B cell (primary cell): ENCODE results near the gene HS3ST2. TPM values are rescaled to one million over a fixed set of nuclear protein-coding genes. Genes with fewer than 3 reads are reported as not detected.

Experiments
- ATAC-seq: fragments of 200-7000 bp; cut with Tn5 transposase; one replicate; pipeline ENCODE4 v1.10.0; 2021; ENCODE audit warnings: low read depth, mild to moderate bottlenecking, moderate number of reproducible peaks, moderate library complexity
- CTCF ChIA-PET: fragments of 350-600 bp; sonication (Branson Sonifier 250); formaldehyde crosslinking; loops from one replicate; lab custom pipeline; 2021; ENCODE audit warnings: antibody characterized with exemption, inconsistent platforms; lab: Charles Lee
- POLR2A ChIA-PET: fragments of 350-600 bp; sonication (Branson Sonifier 250); formaldehyde crosslinking; loops from one replicate; lab custom pipeline; 2021; ENCODE audit warnings: antibody characterized with exemption; lab: Charles Lee
- DNase-seq: peaks from one replicate; pipeline ENCODE4 v3.0.0; 2013
- H2AFZ ChIP-seq: 2 replicates; pipeline ENCODE4 v1.6.1; 2012; ENCODE audit warnings: mild to moderate bottlenecking, low read depth, low read length; ENCODE audit not compliant: insufficient read depth, poor library complexity, severe bottlenecking
- H3K27ac ChIP-seq, 2 donors: 1 replicate in 1 of 2; 2 replicates in 1 of 2; pipeline ENCODE4 v1.5.1; 2012 to 2013; ENCODE audit warnings: low read length in 2 of 2, mild to moderate bottlenecking in 2 of 2, moderate library complexity in 1 of 2
- H3K27me3 ChIP-seq, 4 experiments: fragments of 200-600 bp in 1 of 4; sonication (generic) in 1 of 4; replicated peaks in 1 of 4; 1 replicate in 2 of 4; 2 replicates in 2 of 4; pipeline versions ENCODE4 v1.6.1 to v1.7.0; 2013 to 2016; ENCODE audit warnings: low read length in 3 of 4, mild to moderate bottlenecking in 2 of 4, mixed read lengths in 1 of 4, moderate library complexity in 1 of 4; ENCODE audit not compliant: insufficient read depth in 4 of 4, control insufficient read depth in 3 of 4; ENCODE audit errors: control extremely low read depth in 1 of 4
- H3K36me3 ChIP-seq, 2 experiments: replicated peaks in 1 of 2; 1 replicate in 1 of 2; 2 replicates in 1 of 2; pipeline versions ENCODE4 v1.6.1 to v1.7.1; 2013; ENCODE audit warnings: low read length in 1 of 2; ENCODE audit not compliant: insufficient read depth in 2 of 2, control insufficient read depth in 1 of 2; ENCODE audit errors: control extremely low read depth in 1 of 2, extremely low read depth in 1 of 2
- H3K4me1 ChIP-seq, 2 donors: fragments of 200-600 bp in 1 of 2; sonication (generic) in 1 of 2; 1 replicate in 1 of 2; 2 replicates in 1 of 2; pipeline versions ENCODE4 v1.5.1 to v1.6.1; 2013 to 2017; ENCODE audit warnings: low read length in 2 of 2; ENCODE audit not compliant: control insufficient read depth in 2 of 2, insufficient read depth in 2 of 2
- H3K4me2 ChIP-seq: replicated peaks from 2 replicates; pipeline ENCODE3; 2012; ENCODE audit warnings: mild to moderate bottlenecking, low read depth, low read length; ENCODE audit not compliant: poor library complexity, severe bottlenecking
- H3K4me3 ChIP-seq, 5 experiments: fragments of 200-600 bp in 1 of 5; sonication (generic) in 1 of 5; 1 replicate in 3 of 5; 2 replicates in 2 of 5; pipeline versions ENCODE4 v1.5.1 to v1.7.0; 2011 to 2016; ENCODE audit warnings: low read length in 4 of 5, mild to moderate bottlenecking in 4 of 5, low read depth in 2 of 5, control low read depth in 1 of 5, moderate library complexity in 1 of 5; ENCODE audit not compliant: insufficient read depth in 1 of 5; ENCODE audit errors: control extremely low read depth in 1 of 5, extremely low read depth in 1 of 5
- H3K79me2 ChIP-seq: fragments of 200-600 bp; sonication (generic); one replicate; pipeline ENCODE4 v1.6.0; 2016; ENCODE audit warnings: low read length; ENCODE audit not compliant: control insufficient read depth, insufficient read depth
- H3K9ac ChIP-seq: fragments of 200-600 bp; sonication (generic); 2 replicates; pipeline ENCODE4 v1.6.1; 2017; ENCODE audit warnings: mild to moderate bottlenecking, low read length, moderate library complexity
- H3K9me3 ChIP-seq, 3 donors: one replicate each; pipeline versions ENCODE4 v1.6.1 to v1.7.1; 2013; ENCODE audit warnings: low read length in 2 of 3; ENCODE audit not compliant: control insufficient read depth in 2 of 3, insufficient read depth in 1 of 3; ENCODE audit errors: control extremely low read depth in 1 of 3
- H4K20me1 ChIP-seq: 2 replicates; pipeline ENCODE4 v1.6.0; 2012; ENCODE audit warnings: mild to moderate bottlenecking, low read length; ENCODE audit not compliant: insufficient read depth, control insufficient read depth, poor library complexity, severe bottlenecking
- H3K27ac Mint-ChIP-seq: one replicate; pipeline ENCODE4 v1.8.0; 2021; ENCODE audit warnings: mixed read lengths
- H3K27me3 Mint-ChIP-seq: one replicate; pipeline ENCODE4 v1.8.0; 2021; ENCODE audit warnings: mixed read lengths
- H3K4me1 Mint-ChIP-seq: one replicate; pipeline ENCODE4 v1.8.0; 2021; ENCODE audit warnings: mixed read lengths
- H3K4me3 Mint-ChIP-seq: one replicate; pipeline ENCODE4 v1.8.0; 2021; ENCODE audit warnings: mixed read lengths
- H3K9me3 Mint-ChIP-seq: one replicate; pipeline ENCODE4 v1.8.0; 2022; ENCODE audit warnings: mixed read lengths; ENCODE audit not compliant: insufficient read depth
- CTCF ChIP-seq: fragments of 200-600 bp; IDR thresholded peaks from one replicate; pipeline ENCODE4 v1.8.0; 2022; ENCODE audit warnings: antibody characterized with exemption, mild to moderate bottlenecking
- EZH2 ChIP-seq: IDR thresholded peaks from 2 replicates; pipeline ENCODE4 v1.6.1; 2012; ENCODE audit warnings: borderline replicate concordance, low read depth, mild to moderate bottlenecking, moderate library complexity, low read length; ENCODE audit not compliant: insufficient read depth, poor library complexity, severe bottlenecking
- WGBS: methylation state at CpG from one replicate; pipeline ENCODE4 v1.1.5; 2013; ENCODE audit warnings: missing lambda C conversion rate; ENCODE audit not compliant: insufficient coverage; 5-methylcytosine and 5-hydroxymethylcytosine counted together
- intact Hi-C: fragments of 100-400 bp; cut with micrococcal nuclease; formaldehyde crosslinking; loops from one replicate; pipeline ENCODE4 v1.10.0; 2022
- polyA plus RNA-seq: library from polyadenylated mRNA; depleted of rRNA; stranded (reverse); fragments of >200 nt; gene quantifications from 2 replicates; pipeline ENCODE4 v1.2.3, GENCODE V29; 2012
- total RNA-seq, 2 donors: library from RNA; stranded (reverse); fragments of 120-200 nt in 1 of 2; gene quantifications; 1 replicate in 1 of 2; 2 replicates in 1 of 2; pipeline versions ENCODE4 v1.2.3 to v1.2.4, GENCODE V29; 2013 to 2022

The HS3ST2 gene
- total and polyA plus RNA-seq, 2 donors (not counting 1 experiment from before 2014, with no cell fraction given) = not detected

- no peak overlapping the region for H3K4me3 Mint-ChIP-seq
- CTCF ChIA-PET = no interaction called here
- H3K9ac ChIP-seq = no peak overlapping the region
Observed at GRCh38 chr16:22961206-22961605, 147.2 kb downstream of the HS3ST2 start.

DNA sequence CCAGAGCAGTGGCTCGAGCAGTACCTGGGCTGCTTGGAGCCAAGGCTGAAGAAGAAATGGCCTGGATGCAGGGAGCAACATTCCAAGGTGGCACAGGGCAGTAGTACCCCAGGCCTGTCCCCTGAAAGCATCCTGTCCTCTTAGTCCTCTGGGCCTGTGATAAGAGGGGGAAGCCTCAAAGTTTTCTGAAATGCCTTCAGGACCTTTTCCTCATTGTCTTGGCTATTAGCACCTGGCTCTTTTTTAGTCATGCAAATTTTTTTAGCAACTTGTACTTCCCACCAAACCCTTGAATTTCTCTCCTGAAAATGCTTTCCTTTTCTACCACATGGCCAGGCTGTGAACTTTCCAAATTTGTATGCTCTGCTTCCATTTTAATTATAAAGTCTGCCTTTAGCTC is 148.9 kb downstream of the HS3ST2 start:
- no peak overlapping the region for H3K27ac ChIP-seq
- no peaks in the 10 kb centered on the region for H3K9me3 ChIP-seq
- peaks cover 59% of the 10 kb centered on the region for H3K27me3 Mint-ChIP-seq
- H3K79me2 ChIP-seq = no peaks in the 10 kb centered on the region
- H3K9ac ChIP-seq = no peak overlapping the region
- no peak overlapping the region for H3K4me2 ChIP-seq
- H4K20me1 ChIP-seq = no peaks in the 10 kb centered on the region
- no peaks in the 10 kb centered on the region for H3K4me1 ChIP-seq
- no peak overlapping the region for H2AFZ ChIP-seq
- H3K9me3 Mint-ChIP-seq = peaks cover 8% of the 10 kb centered on the region
- no peak for DNase-seq
- ChIA-PET POLR2A (no interaction called here), CTCF (no interaction called here)
- no peak overlapping the region for H3K4me3 Mint-ChIP-seq
- WGBS = 18% methylated on average over 1 of the region's 1 CpG
- H3K4me1 Mint-ChIP-seq = no peaks in the 10 kb centered on the region
- intact Hi-C loops = no loop called here
- TF ChIP-seq EZH2 (no peak), CTCF (no peak)
- H3K4me3 ChIP-seq = no peak overlapping the region
- no peak for ATAC-seq
- peaks cover 0 to 14% (median 5%) of the 10 kb centered on the region in 4 experiments for H3K27me3 ChIP-seq
- no peaks in the 10 kb centered on the region for H3K36me3 ChIP-seq
- H3K27ac Mint-ChIP-seq = no peak overlapping the region

More at GRCh38 chr16:22961206-22961605, 147.2 kb downstream of the HS3ST2 start:
- H3K4me2 ChIP-seq = no peak overlapping the region
- H4K20me1 ChIP-seq = no peaks in the 10 kb centered on the region
- ATAC-seq = no peak
- WGBS = 63% methylated on average over 4 of the region's 4 CpGs
- TF ChIP-seq EZH2 (no peak), CTCF (no peak)
- H3K4me3 ChIP-seq = no peak overlapping the region
- H3K36me3 ChIP-seq = no peaks in the 10 kb centered on the region
- H2AFZ ChIP-seq = no peak overlapping the region
- H3K9me3 Mint-ChIP-seq = peaks cover 8% of the 10 kb centered on the region
- peaks cover 0 to 16% (median 2%) of the 10 kb centered on the region in 4 experiments for H3K27me3 ChIP-seq
- H3K9me3 ChIP-seq = no peaks in the 10 kb centered on the region
- H3K27me3 Mint-ChIP-seq = peaks cover 60% of the 10 kb centered on the region
- H3K27ac ChIP-seq = no peak overlapping the region
- no peaks in the 10 kb centered on the region for H3K4me1 ChIP-seq
- H3K4me1 Mint-ChIP-seq = no peaks in the 10 kb centered on the region
- no peaks in the 10 kb centered on the region for H3K79me2 ChIP-seq
- POLR2A ChIA-PET = no interaction called here
- intact Hi-C loops = no loop called here
- no peak overlapping the region for H3K27ac Mint-ChIP-seq
- DNase-seq = no peak
